H9 (cell line): ENCODE results near the gene HDAC1. TPM values are rescaled to one million over a fixed set of nuclear protein-coding genes. Genes with fewer than 3 reads are reported as not detected.
"Not testable (repeated sequence)": the region's sequence is repeated elsewhere in the genome, so short reads cannot be mapped to it uniquely, and the experiment has no call there.

Source experiments
- DNase-seq: peaks from one replicate; pipeline ENCODE4 v3.0.0-alpha.2; 2017
- H2AFZ ChIP-seq: one replicate; pipeline ENCODE4 v1.6.1; 2013; ENCODE audit warnings: mild to moderate bottlenecking, low read length, control low read depth, moderate library complexity
- H2AK5ac ChIP-seq: 2 replicates; pipeline ENCODE4 v1.6.1; 2013; ENCODE audit warnings: low read length, control low read depth, mixed read lengths; ENCODE audit not compliant: insufficient read length
- H2BK120ac ChIP-seq: one replicate; pipeline ENCODE4 v1.6.1; 2013; ENCODE audit warnings: low read depth, mild to moderate bottlenecking, low read length, control low read depth, inconsistent platforms; ENCODE audit not compliant: poor library complexity, severe bottlenecking
- H2BK12ac ChIP-seq: 2 replicates; pipeline ENCODE4 v1.6.1; 2013; ENCODE audit warnings: low read length, control low read depth, mixed read lengths, low read depth; ENCODE audit not compliant: insufficient read length
- H2BK15ac ChIP-seq: 2 replicates; pipeline ENCODE4 v1.6.1; 2013; ENCODE audit warnings: low read depth, low read length, control low read depth
- H2BK20ac ChIP-seq: one replicate; pipeline ENCODE4 v1.6.1; 2013; ENCODE audit warnings: low read depth, mild to moderate bottlenecking, low read length, control low read depth, inconsistent platforms; ENCODE audit not compliant: poor library complexity, severe bottlenecking
- H2BK5ac ChIP-seq: 2 replicates; pipeline ENCODE4 v1.6.1; 2013; ENCODE audit warnings: low read length, control low read depth, mixed read lengths; ENCODE audit not compliant: insufficient read length
- H3K14ac ChIP-seq: 2 replicates; pipeline ENCODE4 v1.6.1; 2013; ENCODE audit warnings: low read length, control low read depth; ENCODE audit not compliant: insufficient read depth
- H3K18ac ChIP-seq: 2 replicates; pipeline ENCODE4 v1.6.1; 2013; ENCODE audit warnings: low read depth, mild to moderate bottlenecking, mixed read lengths, low read length, control low read depth; ENCODE audit not compliant: insufficient read length
- H3K23ac ChIP-seq: 2 replicates; pipeline ENCODE4 v1.6.1; 2013; ENCODE audit warnings: low read length, control low read depth, mixed read lengths, low read depth; ENCODE audit not compliant: insufficient read length
- H3K23me2 ChIP-seq: 2 replicates; pipeline ENCODE4 v1.6.1; 2013; ENCODE audit warnings: low read depth, mild to moderate bottlenecking, mixed read lengths, low read length, control low read depth; ENCODE audit not compliant: insufficient read length, poor library complexity, severe bottlenecking
- H3K27ac ChIP-seq: 2 replicates; pipeline ENCODE4 v1.5.1; 2013; ENCODE audit warnings: low read length, control low read depth, mixed read lengths, low read depth; ENCODE audit not compliant: insufficient read length
- H3K27me3 ChIP-seq: 2 replicates; pipeline ENCODE4 v1.6.1; 2013; ENCODE audit warnings: low read length, control low read depth, inconsistent platforms; ENCODE audit not compliant: insufficient read depth
- H3K4ac ChIP-seq: 2 replicates; pipeline ENCODE4 v1.6.1; 2013; ENCODE audit warnings: low read depth, mild to moderate bottlenecking, control low read depth, inconsistent platforms, low read length, moderate library complexity
- H3K4me1 ChIP-seq: 2 replicates; pipeline ENCODE4 v1.6.1; 2013; ENCODE audit warnings: low read length, control low read depth, inconsistent platforms; ENCODE audit not compliant: insufficient read depth
- H3K4me2 ChIP-seq: 2 replicates; pipeline ENCODE4 v1.6.1; 2013; ENCODE audit warnings: low read length, control low read depth, mixed read lengths; ENCODE audit not compliant: insufficient read length, insufficient read depth
- H3K56ac ChIP-seq: 2 replicates; pipeline ENCODE4 v1.6.1; 2013; ENCODE audit warnings: low read depth, mild to moderate bottlenecking, mixed read lengths, low read length, control low read depth; ENCODE audit not compliant: insufficient read length
- H3K79me1 ChIP-seq: 2 replicates; pipeline ENCODE4 v1.6.1; 2013; ENCODE audit warnings: low read depth, mild to moderate bottlenecking, moderate library complexity, low read length, control low read depth, inconsistent platforms; ENCODE audit not compliant: insufficient read depth, poor library complexity, severe bottlenecking
- H3K79me2 ChIP-seq: 2 replicates; pipeline ENCODE4 v1.6.1; 2013; ENCODE audit warnings: low read length, control low read depth, inconsistent platforms; ENCODE audit not compliant: insufficient read depth
- H3K9ac ChIP-seq: 2 replicates; pipeline ENCODE4 v1.6.1; 2013; ENCODE audit warnings: low read length, control low read depth, mixed read lengths; ENCODE audit not compliant: insufficient read length; ENCODE audit errors: extremely low read depth
- H3K9me3 ChIP-seq: one replicate; pipeline ENCODE4 v1.6.1; 2013; ENCODE audit warnings: low read depth, low read length, inconsistent platforms; ENCODE audit not compliant: control insufficient read depth
- H3T11ph ChIP-seq: one replicate; pipeline ENCODE4 v1.6.1; 2013; ENCODE audit warnings: mild to moderate bottlenecking, low read length, control low read depth, inconsistent platforms
- H4K20me1 ChIP-seq: one replicate; pipeline ENCODE4 v1.6.1; 2013; ENCODE audit not compliant: control insufficient read depth, insufficient read length, insufficient read depth
- H4K5ac ChIP-seq: 2 replicates; pipeline ENCODE4 v1.6.1; 2013; ENCODE audit warnings: low read depth, mild to moderate bottlenecking, mixed read lengths, low read length, control low read depth; ENCODE audit not compliant: insufficient read length
- H4K8ac ChIP-seq: replicated peaks from 2 replicates; pipeline ENCODE4 v1.6.1; 2013; ENCODE audit warnings: low read length, control low read depth, mixed read lengths, low read depth; ENCODE audit not compliant: insufficient read length
- H4K91ac ChIP-seq: 2 replicates; pipeline ENCODE4 v1.6.1; 2013; ENCODE audit warnings: low read depth, mild to moderate bottlenecking, moderate library complexity, mixed read lengths, low read length, control low read depth; ENCODE audit not compliant: insufficient read length
- H3K27ac Mint-ChIP-seq, 3 experiments: 2 replicates in 2 of 3; 3 replicates in 1 of 3; pipeline ENCODE4 v1.8.0; 2020 to 2021; ENCODE audit warnings: mixed read lengths in 3 of 3, mild to moderate bottlenecking in 1 of 3, moderate library complexity in 1 of 3
- H3K27me3 Mint-ChIP-seq: 2 replicates; pipeline ENCODE4 v1.8.0; 2021; ENCODE audit warnings: low read depth, mild to moderate bottlenecking, moderate library complexity, mixed read lengths
- H3K36me3 Mint-ChIP-seq, 3 experiments: 2 replicates in 2 of 3; 3 replicates in 1 of 3; pipeline ENCODE4 v1.8.0; 2020 to 2021; ENCODE audit warnings: low read depth in 3 of 3, mixed read lengths in 3 of 3; ENCODE audit not compliant: insufficient read depth in 1 of 3
- H3K4me1 Mint-ChIP-seq, 2 experiments: 2 replicates each; pipeline ENCODE4 v1.8.0; 2020; ENCODE audit warnings: mixed read lengths in 2 of 2
- H3K4me3 Mint-ChIP-seq, 2 experiments: 2 replicates in 1 of 2; 3 replicates in 1 of 2; pipeline ENCODE4 v1.8.0; 2020 to 2021; ENCODE audit warnings: mild to moderate bottlenecking in 2 of 2, mixed read lengths in 2 of 2, moderate library complexity in 1 of 2
- H3K9me3 Mint-ChIP-seq, 2 experiments: 2 replicates in 1 of 2; 3 replicates in 1 of 2; pipeline ENCODE4 v1.8.0; 2020; ENCODE audit warnings: mild to moderate bottlenecking in 2 of 2, mixed read lengths in 2 of 2, moderate library complexity in 1 of 2
- WGBS: extraction: QIAGEN DNeasy Blood & Tissue Kit; methylation state at CpG from one replicate; pipeline ENCODE4 v1.1.7; 2013; ENCODE audit warnings: missing lambda C conversion rate, low lambda C conversion rate, mixed read lengths; ENCODE audit not compliant: insufficient read length; ENCODE audit errors: extremely low coverage; 5-methylcytosine and 5-hydroxymethylcytosine counted together
- total RNA-seq: library from RNA; stranded (reverse); gene quantifications from 2 replicates; pipeline ENCODE4 v1.2.1, GENCODE V29; 2021
- TF ChIP-seq, protein P1 (sequence below): fragments of 200-600 bp; sonication (generic); conservative IDR thresholded peaks from 3 replicates; pipeline ENCODE4 v1.8.0; 2021; ENCODE audit warnings: antibody characterized with exemption, mild to moderate bottlenecking

Gene HDAC1
- total RNA-seq, 1 experiment from 2014 or later, result 162 TPM

DNA sequence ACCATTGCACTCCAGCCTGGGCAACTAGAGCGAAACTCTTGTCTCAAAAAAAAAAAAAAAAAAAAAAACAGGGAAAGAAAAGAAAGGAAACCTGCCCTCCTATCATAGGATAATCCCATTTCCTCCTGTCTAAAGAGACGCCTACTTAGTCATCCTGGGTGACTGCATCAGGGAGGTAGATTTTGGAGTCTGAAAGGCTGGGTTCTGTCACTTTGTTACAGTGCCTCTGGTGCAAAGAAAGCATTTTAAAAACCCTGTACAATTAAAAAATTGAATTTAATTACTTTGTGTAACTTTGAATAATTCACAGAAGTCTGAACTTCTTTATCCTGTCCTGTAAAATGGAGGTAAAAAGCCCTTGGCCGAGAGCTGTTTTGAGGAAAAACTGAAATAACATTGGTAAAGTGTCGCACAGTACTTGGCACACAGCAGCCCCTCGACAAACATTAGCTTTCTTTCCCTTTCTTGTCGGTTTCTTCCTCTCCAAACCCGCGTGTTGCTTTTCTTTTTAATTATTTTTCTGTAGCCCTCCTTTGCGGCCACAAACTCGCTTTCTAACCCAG lies 657 bp upstream of the HDAC1 start:
- Histone ChIP-seq H2BK15ac (no peak overlapping the region), H4K5ac (no peak overlapping the region), H3K56ac (no peak overlapping the region), H4K8ac (no peak overlapping the region), H3T11ph (no peak overlapping the region), H2AFZ (no peak overlapping the region), H4K91ac (no peak overlapping the region), H3K9me3 (no peaks in the 10 kb centered on the region), H3K4ac (no peak overlapping the region), H3K23me2 (peaks cover 5% of the 10 kb centered on the region), H3K14ac (no peak overlapping the region), H2AK5ac (no peak overlapping the region), H2BK5ac (no peak overlapping the region), H2BK12ac (no peak overlapping the region), H2BK120ac (no peak overlapping the region), H3K4me1 (no peaks in the 10 kb centered on the region), H3K27ac (no peak overlapping the region), H3K4me2 (peak overlapping the region; percentile 59), H3K18ac (peak overlapping the region; percentile 30), H3K27me3 (no peaks in the 10 kb centered on the region), H3K9ac (no peak overlapping the region), H2BK20ac (no peak overlapping the region), H3K23ac (no peak overlapping the region), H3K79me2 (peaks cover 5% of the 10 kb centered on the region; the same call in 1 of the 2 replicates), H3K79me1 (peaks cover 5% of the 10 kb centered on the region), H4K20me1 (no peaks in the 10 kb centered on the region)
- Mint-ChIP-seq H3K36me3 (peaks cover 4 to 13% (median 9%) of the 10 kb centered on the region in 3 experiments; a peak in 5 of 7 replicates), H3K27ac (peak overlapping the region in 2 of 3 experiments; percentile 83 to 94; a peak in 4 of 7 replicates), H3K4me3 (peak overlapping the region; percentile 97 to 100), H3K4me1 (peaks cover 17 to 18% of the 10 kb centered on the region in 2 experiments), H3K27me3 (no peaks in the 10 kb centered on the region), H3K9me3 (peaks cover 0 to 3% of the 10 kb centered on the region in 2 experiments; a peak in 2 of 5 replicates)
- no peak for DNase-seq
- TF ChIP-seq, protein P1, sequence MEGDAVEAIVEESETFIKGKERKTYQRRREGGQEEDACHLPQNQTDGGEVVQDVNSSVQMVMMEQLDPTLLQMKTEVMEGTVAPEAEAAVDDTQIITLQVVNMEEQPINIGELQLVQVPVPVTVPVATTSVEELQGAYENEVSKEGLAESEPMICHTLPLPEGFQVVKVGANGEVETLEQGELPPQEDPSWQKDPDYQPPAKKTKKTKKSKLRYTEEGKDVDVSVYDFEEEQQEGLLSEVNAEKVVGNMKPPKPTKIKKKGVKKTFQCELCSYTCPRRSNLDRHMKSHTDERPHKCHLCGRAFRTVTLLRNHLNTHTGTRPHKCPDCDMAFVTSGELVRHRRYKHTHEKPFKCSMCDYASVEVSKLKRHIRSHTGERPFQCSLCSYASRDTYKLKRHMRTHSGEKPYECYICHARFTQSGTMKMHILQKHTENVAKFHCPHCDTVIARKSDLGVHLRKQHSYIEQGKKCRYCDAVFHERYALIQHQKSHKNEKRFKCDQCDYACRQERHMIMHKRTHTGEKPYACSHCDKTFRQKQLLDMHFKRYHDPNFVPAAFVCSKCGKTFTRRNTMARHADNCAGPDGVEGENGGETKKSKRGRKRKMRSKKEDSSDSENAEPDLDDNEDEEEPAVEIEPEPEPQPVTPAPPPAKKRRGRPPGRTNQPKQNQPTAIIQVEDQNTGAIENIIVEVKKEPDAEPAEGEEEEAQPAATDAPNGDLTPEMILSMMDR, result no peak
- WGBS, result no CpG with 5 or more reads among the region's 10 CpGs

DNA sequence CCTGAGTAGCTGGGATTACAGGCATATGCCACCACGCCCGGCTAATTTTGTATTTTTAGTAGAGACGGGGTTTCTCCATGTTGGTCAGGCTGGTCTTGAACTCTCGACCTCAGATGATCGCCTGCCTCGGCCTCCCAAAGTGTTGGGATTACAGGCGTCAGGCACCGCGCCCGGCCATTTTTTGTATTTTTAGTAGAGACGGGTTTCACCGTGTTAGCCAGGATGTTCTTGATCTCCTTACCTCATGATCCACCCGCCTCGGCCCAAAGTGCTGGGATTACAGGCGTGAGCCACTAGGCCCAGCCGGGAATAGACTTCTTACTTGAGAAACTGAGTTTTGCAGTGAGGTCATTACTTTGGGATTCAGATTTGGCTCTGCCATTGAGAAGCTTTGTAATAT lies 6.3 kb downstream of the HDAC1 start:
- H3K23ac ChIP-seq, H3K9ac ChIP-seq, H3K27ac Mint-ChIP-seq, H2BK20ac ChIP-seq, H2BK5ac ChIP-seq, H2BK12ac ChIP-seq, H3K56ac ChIP-seq, H3K4me2 ChIP-seq, DNase-seq, H2AFZ ChIP-seq, H3K14ac ChIP-seq, H3K23me2 ChIP-seq, H3K4ac ChIP-seq, H2BK120ac ChIP-seq, H3K9me3 ChIP-seq, H2BK15ac ChIP-seq, H3K27me3 ChIP-seq, H3K27me3 Mint-ChIP-seq, H4K91ac ChIP-seq, H4K20me1 ChIP-seq, H3T11ph ChIP-seq, H3K9me3 Mint-ChIP-seq, H4K5ac ChIP-seq, H3K4me3 Mint-ChIP-seq, H2AK5ac ChIP-seq, H4K8ac ChIP-seq, H3K79me2 ChIP-seq, H3K4me1 ChIP-seq, H3K27ac ChIP-seq, H3K18ac ChIP-seq: not testable (repeated sequence)
- peaks cover 10 to 11% of the 10 kb centered on the region in 2 experiments for H3K4me1 Mint-ChIP-seq
- no CpG with 5 or more reads among the region's 16 CpGs for WGBS
- peaks cover 15 to 40% (median 28%) of the 10 kb centered on the region in 3 experiments; a peak in 6 of 7 replicates for H3K36me3 Mint-ChIP-seq
- peaks cover 21% of the 10 kb centered on the region for H3K79me1 ChIP-seq
